Measurements from ENCODE around the gene MMP17.
"Not testable (repeated sequence)": the region's sequence is repeated elsewhere in the genome, so short reads cannot be mapped to it uniquely, and the experiment has no call there.

Gene MMP17

DNA sequence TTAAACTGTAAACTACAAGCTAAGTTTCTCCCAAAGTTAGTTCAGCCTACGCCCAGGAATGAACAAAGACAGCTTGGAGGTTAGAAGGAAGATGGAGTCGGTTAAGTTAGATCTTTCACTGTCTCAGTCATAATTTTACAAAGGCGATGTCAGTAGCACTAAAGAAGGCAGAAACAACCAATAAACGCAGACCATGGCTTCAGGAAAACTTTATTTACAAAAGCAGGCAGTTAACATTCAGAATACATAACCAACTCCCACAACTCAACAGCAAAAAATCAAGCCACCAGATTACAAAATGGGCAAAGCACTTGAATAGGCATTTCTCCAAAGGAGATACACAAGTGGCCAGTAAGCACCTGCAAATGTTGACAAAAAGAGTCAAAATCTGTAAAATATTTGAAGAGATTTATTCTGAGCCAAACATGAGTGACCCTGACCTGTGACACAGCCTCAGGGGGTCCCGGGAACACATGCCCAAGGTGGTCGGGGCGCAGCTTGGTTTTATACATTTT is 57.4 kb downstream of the MMP17 start:
- TF ChIP-seq, protein P1, sequence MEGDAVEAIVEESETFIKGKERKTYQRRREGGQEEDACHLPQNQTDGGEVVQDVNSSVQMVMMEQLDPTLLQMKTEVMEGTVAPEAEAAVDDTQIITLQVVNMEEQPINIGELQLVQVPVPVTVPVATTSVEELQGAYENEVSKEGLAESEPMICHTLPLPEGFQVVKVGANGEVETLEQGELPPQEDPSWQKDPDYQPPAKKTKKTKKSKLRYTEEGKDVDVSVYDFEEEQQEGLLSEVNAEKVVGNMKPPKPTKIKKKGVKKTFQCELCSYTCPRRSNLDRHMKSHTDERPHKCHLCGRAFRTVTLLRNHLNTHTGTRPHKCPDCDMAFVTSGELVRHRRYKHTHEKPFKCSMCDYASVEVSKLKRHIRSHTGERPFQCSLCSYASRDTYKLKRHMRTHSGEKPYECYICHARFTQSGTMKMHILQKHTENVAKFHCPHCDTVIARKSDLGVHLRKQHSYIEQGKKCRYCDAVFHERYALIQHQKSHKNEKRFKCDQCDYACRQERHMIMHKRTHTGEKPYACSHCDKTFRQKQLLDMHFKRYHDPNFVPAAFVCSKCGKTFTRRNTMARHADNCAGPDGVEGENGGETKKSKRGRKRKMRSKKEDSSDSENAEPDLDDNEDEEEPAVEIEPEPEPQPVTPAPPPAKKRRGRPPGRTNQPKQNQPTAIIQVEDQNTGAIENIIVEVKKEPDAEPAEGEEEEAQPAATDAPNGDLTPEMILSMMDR (IDR thresholded peaks at IDR 0.05; ENCODE audit: extremely low read depth, missing control alignments): no peak
- no peak for DNase-seq (ENCODE audit: low spot score)

DNA sequence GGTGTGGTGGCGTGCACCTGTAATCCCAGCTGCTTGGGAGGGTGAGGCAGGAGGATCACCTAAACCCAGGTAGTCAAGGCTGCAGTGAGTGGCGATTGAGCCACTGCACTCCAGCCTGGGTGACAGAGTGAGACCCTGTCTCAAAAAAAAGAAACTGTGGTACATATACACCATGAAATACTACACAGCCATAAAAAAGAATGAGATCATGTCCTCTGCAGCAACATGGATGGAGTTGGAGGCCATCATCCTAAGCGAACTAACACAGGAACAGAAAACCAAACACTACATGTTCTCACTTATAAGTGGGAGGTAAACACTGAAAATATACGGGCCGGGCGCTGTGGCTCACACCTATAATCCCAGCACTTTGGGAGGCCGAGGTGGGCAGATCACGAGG is 63.5 kb downstream of the MMP17 start:
- DNase-seq (ENCODE audit: low spot score): not testable (repeated sequence)

DNA sequence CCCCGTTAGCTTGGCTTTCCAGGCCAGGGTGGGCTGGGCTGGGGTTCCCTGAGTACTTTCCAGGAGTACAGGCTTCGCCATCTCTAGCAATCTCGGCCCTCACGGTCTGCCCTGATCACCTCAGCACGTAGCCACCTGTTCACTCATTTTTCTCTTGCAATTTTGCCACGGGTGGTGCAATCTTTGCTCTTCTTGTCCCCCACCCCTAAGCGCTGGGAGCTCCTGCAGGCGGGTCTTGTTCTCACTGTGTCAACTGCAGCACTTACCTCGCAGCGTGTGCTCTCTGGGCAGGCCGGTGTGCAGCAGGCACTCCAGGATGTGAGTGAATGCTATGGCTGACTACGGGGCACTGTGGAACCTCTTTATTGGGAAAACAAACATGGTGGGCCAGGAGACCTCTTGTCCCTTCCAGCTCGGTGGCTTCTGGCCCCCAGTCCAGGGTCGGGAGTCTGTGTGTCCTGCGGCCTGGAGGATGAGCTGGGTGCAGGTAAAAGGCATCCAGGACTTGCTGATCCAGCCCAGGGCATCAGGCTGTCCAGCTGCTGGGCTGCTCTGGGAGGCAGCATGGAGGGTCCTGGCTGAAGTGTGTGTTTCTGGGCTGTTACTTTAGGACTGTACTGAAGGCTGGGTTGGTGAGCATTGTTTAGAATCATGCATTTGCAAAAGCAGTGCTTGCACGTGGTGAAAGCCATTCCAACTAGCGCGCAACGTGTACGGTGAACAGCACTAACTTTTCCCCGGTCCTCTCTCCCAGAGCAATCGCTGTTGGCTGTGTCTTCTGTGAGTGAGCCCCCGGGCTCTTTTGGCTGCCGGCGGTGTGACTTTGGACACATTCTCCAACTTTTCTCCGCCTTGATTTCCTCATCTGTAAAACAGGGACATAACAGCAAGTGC is 64.8 kb downstream of the MMP17 start:
- DNase-seq (ENCODE audit: low spot score): no peak
- TF ChIP-seq, protein P1 (IDR thresholded peaks at IDR 0.05; ENCODE audit: extremely low read depth, missing control alignments): no peak

DNA sequence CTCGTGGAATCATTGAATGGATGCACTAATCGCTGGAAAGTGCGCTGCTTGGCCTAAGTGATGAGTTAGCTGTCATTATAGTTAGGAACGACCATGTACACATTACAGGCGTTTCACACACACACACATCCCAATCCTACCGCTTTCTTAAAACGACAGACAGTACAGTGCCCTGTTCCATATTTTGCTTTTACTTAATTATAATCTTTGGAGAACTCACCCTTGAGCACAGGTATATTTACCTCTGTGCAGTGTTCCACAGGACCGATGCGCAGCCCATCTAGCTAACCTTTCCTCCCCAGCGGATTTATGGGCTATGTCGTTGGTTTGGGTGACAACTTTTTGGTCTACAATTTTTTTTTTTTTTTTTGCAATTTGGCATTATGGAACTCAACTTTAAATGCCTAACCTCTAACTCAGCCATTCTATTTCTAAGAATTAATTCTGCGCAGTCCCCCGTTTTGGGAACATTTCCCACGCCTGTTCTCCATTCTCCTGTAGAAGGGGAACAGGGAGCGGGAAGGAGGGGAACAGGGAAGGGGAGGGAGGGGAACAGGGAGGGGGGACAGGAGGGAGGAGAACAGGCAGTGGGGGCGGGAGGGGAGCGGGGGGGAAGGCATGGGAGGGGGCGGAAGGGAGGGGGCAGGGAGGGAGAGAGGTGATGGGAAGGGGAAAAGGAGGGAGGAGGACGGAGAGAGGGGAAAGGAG is 65.6 kb downstream of the MMP17 start:
- TF ChIP-seq, protein P1 (IDR thresholded peaks at IDR 0.05; ENCODE audit: extremely low read depth, missing control alignments): no peak
- no peak for DNase-seq (ENCODE audit: low spot score)

DNA sequence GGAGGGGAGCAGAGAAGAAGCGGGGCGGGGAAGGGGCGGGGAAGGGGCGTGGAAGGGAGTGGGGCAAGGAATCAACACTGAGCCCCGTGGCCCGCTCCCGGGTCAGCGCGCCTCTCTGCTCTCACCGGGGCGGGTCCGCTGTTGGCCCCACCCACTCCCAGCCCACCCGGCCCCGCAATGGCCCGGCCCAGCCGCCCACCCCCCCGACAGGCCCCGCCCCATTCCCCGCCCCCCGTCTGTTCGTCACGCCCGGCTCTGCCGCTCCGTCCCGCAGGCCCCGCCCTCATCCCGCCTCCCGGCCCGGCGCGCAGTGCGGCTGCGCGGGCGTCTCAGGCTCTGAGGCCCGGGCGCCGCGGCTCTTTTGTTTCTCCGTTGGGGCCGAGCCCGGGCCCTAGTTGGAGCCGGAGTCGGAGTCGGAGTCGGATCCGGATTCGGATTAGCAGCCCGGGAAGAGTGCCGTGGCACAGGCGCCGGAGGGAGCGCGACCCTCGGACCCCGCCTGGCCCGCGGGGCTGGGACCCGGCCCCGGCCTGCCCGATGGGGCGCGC is 66.2 kb downstream of the MMP17 start, which contains the start of gene ULK1:
Gene ULK1 (plus strand): TSS at position 310 of the 548 bp plus-strand sequence. CDS start 380 bp downstream, outside the sequence.
- DNase-seq (ENCODE audit: low spot score): peak; percentile 100
- TF ChIP-seq, protein P1 (IDR thresholded peaks at IDR 0.05; ENCODE audit: extremely low read depth, missing control alignments): no peak

DNA sequence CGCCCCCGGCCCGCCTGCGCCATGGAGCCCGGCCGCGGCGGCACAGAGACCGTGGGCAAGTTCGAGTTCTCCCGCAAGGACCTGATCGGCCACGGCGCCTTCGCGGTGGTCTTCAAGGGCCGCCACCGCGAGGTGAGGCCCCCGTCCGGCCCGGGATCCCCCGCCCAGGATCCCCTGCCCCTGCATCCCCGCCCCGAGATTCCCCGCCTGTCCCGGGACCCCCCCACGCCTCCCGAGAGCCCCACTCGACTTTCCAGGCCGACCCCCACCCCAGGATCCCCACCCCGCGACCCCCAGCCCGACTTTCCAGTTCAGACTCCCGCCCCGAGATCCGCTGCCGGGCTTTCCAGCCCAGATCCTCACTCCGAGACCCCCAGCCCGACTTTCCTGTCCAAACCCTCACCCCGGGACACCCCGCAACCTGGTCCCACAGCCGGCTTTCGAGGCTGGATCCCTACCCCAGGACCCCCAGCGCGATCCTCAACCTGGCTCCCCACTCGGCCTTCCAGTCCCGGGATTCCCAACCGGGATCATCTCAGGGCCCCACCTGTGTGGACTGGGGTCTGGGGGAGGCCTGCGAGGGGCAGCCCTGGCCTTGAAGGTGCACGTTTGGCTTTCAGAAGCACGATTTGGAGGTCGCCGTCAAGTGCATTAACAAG is 66.9 kb downstream of the MMP17 start:
- TF ChIP-seq, protein P1 (IDR thresholded peaks at IDR 0.05; ENCODE audit: extremely low read depth, missing control alignments): no peak
- DNase-seq (ENCODE audit: low spot score): peak; percentile 54

DNA sequence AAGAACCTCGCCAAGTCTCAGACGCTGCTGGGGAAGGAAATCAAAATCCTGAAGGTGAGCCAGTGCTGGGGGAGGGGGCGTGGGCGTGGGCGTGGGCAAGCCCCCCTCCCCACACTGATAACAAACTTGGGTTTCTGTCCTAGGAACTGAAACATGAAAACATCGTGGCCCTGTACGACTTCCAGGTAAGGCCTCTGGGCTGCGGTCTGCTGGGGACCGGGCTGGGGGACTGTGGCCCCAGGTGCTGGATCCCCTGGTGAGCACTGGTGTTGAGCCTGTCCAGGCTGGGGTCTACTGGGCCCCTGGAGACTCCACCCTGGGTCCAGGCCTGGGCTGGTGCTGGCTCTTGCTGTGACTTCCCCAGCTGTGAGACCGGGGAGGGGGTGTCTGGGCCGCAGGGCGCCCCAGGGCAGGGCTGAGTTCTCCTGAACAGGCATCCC is 67.5 kb downstream of the MMP17 start:
- no peak for DNase-seq (ENCODE audit: low spot score)
- TF ChIP-seq, protein P1 (IDR thresholded peaks at IDR 0.05; ENCODE audit: extremely low read depth, missing control alignments): no peak
